T follicular helper cell (primary cell): ENCODE measurements around the gene TTC28.

Source experiments
- DNase-seq: peaks from one replicate; pipeline ENCODE4 v3.0.0-alpha.2; 2020; ENCODE audit warnings: low read depth

TTC28 gene

DNA sequence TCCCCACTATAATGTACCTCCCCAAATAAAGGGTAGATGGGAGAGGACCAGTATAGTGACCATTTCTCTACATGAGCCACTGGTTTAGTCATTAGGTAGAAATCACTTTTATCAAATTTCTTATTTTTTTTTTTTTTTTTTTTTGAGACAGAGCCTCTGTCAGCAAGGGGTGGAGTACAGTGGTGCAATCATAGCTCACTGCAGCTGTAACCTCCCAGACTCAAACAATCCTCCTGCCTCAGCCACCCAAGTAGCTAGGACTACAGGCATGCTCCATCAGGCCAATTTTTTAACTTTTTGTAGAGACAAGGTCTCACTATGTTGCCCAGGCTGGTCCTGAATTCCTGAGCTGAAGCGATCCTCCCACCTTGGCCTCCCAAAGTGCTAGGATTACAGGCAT lies 322.4 kb downstream of the TTC28 start:
- DNase-seq: no peak

DNA sequence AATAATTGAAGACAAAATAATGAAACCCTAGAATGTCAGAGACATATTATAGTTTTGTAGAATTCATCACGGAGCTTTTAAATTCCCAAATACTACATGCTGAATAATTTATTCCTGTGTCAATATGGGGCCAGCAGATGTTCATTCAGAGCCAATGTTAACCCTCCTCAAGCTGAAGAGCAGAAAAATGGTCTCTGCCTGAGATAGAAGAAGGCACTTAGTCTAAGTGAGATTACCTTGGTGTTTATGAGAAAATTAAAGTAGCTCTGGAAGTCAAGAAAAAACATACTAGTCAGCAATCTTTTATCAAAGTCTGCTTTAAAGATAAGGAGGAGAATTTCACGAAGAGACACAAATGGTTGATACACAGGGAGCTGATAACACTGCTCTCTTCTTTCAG lies 328.2 kb downstream of the TTC28 start:
- no peak for DNase-seq

DNA sequence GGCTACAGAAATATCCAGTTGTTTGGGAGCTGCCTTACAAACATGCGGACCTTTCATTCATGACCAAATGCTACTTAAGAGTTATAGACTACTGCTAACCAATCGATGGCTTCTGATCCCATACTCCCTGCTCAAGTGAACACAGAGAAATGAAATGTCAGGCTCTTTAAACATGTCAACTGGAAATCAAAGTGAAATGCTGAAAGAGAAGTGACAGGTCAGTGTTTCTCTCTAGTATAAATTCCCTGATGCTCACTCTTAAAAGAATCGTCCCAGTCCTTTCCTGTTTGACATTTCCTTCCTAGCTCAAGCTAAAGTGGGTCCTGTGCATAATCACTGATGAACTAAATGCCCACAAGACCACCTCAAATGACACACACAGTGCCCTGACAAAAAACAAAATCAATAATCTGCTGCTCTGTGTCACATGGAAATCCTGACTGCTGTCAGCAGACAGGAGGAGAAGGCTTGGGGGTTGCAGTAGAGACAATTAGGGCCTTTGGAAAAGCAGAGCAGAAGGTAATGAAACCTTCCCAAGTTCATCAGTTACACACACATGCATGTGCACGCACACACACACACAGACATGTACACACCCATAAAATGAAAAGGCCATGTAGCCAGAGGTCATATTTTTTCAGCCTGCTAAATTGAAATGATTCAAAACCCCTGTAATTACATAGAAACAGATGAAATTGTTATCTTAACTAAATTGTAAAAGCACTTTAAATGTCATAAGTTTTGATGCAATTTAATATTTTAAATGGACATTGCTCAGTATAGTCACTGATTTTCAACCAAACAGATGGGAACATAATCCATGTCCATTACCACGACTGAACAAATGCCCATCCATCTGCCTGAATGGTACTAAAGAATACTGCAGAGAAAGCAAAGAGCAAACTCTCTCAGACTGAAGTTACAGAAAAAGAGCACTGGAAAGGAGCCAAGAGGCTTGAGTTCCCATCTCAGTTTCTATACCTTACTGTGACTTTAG lies 330.7 kb downstream of the TTC28 start:
- no peak for DNase-seq

DNA sequence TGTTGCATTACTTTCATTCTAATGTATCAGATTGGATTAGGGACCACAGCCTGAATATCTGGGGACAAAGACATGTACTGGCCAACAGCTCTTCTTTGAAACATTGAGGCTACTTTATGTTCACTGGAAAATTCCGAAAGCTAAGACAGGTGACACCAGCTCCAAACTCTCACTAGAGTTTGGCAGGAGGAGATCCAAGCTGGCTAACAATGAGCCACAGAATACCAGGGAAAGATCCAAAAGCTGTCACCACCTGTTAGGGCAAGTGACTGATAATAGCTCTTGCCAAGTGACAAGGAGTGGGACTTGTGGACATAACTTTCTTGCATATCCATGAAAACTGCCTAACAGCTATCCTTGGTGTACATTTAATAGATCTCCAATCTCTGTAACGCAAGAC lies 333.3 kb downstream of the TTC28 start:
- DNase-seq: no peak

DNA sequence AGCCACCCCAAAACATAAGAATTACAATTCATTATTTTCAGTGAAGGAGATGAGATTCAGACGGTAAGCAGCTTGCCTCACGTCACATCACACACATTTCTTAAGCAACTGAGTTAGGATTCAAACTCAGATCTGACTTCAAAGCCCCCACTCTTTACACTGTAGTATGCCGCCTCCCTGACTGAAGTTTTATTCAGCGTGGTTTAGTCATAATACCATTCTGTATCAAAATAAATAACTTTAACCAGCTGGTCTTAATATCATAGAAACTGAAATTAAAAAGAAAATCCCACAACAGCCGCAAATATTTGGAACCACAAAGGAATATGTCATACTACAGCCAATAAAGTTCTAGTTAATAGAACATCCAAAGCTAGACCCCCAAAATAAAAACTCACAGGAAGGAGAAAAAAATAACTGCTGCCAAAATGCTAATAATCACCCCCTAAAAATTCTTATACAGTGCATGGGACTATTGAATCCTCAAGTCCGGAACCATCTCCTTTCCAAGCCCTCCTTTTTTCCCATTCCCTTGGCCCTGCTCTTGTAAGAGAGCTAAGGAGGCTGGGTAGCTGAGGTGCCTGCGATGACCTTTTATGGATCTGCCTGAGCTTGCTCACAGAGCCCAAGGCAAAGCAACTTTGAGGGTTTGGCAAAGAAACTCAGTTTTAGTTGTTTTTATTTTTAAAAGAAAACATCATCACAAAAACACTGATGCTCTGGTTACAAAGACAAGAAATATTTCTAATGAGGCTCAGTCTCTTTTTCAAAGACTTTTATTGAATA lies 334.5 kb downstream of the TTC28 start:
- DNase-seq: no peak

DNA sequence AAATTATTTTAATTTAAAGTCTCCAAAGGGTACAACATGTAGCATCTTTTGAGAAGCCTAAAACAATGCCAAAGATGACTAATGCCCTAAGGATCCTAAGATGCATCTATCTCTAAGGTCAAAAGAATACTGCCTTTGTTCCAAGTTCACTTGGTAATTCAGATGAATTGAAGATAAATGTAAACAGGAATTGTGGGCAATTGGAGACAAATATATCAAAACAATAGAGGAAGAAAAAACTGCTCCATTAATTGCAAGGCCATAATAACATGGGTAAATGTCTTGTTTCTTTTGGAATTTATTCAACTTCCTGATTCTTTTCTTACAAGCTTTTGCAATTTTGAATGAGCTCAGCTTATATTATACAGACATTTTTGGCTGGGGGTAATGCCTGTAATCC lies 338.6 kb downstream of the TTC28 start:
- DNase-seq: no peak

DNA sequence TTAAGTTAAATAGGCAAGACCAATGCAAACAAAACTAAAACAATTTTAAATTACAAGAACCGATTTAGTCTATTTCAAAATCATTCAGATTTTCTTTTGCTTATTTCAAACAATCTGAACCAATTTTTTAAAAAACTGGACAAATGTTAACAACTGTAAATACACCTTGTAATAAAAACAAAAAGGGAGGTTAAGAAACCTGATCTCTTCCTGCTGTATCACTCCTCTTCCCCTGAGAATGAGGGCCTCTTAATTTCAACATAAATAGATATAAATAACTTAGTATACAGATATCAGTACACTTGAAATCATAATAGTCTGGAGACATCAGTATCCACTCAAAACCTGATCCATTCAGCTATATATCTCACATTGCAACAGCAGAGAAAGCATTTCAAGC lies 346.6 kb downstream of the TTC28 start:
- no peak for DNase-seq

DNA sequence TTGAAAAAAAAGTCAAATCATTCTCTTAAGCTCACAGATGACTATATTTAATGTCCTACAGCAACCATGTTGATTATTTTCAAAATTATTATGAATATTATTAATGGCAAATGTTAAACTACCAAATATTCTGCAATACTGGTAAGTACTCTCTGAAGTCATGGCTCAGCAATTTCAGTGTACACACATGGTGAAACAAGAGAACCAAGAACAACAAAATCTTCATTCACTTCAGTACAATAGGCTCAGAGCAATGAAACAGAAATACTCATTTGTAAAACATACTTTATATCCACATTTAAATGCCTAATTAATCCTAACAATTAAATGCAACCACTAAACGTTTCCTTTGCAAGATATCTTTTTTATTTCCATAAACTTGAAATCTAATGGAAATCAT lies 347.2 kb downstream of the TTC28 start:
- no peak for DNase-seq

DNA sequence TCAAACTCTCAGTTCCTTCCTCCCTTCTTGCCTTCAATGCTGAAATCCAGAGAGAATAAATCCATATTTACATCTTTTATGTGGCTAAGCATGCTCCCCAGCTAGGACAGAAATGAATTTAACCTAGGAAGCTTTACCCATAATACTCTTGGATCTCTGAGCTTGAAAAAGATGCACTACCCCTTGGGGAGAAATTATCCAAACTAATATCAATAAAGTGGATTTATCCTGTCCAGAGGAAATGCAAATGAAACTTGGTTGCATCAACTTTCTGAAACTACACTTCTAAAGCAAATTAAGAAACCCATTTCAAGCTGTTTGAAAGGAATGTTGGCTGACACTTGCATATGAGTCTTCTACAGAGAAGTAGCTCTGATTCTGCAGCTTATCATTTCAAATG lies 347.9 kb downstream of the TTC28 start:
- no peak for DNase-seq

DNA sequence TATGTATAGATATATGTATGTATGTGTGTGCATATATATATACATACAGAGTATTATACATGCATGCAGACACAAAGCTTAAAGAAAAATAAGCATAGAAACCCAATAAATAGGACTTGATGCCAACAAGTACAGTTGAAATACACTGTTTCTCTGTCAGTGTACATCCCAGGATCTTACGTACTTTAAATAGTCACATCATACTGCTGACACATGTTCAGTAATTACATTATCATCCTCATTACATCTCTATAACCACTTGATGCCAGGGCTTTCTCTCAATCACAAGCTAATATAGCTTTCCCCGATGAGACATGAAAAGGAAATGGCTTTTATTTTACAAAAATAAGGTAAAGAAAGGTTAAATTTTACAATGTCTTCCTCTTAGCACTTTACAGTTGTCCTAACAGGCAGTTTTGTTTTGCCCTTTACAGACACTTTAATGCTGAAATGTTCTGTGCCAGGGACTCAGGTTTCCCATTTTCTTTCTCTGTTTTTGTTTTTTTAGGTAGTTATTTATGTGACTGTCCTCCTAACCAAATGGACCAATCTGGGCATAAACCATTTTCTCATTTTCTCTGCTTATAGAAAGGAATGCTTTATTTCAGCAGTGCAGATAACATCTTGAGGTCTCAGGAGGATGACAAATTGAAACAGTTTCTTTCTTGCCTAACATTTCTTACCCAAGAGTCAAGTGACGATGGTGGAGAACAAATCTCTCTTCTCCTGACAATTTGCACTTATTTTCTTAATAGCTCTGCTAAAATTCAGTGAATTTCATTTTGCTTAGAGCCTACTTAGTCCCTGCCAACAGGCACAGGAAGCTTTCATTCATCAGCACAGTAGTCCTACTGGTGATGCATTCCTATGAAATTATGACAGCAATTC lies 350.2 kb downstream of the TTC28 start:
- no peak for DNase-seq

DNA sequence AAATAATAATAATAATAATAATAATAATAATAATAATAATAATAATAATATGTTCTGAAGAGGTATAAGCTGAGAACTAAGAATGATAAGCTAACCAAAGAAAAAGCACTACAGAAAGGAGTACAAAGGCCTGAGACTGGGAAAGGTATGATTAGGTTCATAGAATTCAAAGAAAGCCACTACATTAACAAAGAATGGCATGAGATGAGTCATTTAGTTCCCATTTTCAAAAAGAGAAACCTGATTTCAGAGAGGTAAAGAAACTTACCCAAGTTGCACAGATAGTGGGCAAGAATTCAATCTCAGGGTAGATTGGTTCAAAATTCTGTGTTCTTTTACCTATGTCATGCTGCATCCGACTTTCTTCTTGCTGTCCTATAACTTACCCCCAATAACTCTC lies 350.9 kb downstream of the TTC28 start:
- no peak for DNase-seq

DNA sequence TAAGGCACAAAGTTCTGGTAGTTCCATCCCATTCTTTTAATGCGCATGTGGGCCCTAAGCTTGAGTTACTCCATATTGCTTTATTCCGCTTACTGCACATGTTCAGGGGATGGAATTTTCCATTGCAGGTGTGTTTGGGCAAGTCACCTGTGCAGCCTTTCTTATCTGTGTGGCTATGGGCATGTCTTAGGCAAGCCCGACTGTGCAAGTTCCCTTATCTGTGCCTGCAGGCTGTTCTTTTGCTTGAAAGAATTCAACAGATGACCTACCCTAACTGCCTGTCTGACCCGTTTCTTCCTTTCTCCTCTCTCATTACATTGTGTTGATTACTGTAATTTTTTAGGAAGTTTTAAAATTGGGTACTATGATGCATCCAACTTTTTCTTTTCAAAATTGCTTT lies 363.6 kb downstream of the TTC28 start:
- DNase-seq: no peak

DNA sequence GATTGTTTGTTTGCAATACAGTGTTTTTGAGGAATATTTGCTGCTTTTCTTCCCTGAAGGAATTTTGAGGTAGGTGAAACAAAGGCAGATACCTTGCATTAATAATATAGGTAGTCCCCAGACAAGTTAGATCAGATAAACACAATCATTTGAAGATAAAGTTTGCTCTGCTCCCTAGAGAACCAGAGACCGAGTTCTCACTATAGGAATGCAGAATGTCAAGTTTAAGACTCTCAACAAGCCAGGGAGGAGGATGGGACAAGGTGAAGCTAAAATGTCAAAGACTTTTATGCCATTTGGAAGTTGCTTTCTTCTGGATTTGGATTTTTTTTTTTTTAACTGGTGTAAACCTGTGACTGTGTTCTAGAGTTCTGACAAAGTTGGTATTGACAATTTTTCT lies 364.7 kb downstream of the TTC28 start:
- no peak for DNase-seq

DNA sequence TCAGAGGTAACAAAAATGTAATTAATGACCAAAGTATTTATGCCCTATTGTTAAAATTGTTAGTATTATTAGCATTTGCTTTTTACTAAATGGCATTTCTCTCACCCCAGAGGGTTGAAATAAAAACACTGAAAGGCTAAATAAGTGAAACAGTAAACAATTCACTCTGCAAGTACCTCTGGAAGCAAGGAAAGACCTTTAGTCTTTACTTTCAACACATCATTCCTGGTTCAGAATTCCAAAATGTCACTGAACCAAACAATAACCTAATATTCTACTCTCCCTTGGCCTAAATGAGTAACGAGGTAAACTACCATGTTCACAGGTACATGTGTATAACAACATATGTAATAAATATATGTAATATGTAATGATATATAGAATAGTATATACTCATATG lies 369.3 kb downstream of the TTC28 start:
- DNase-seq: no peak

DNA sequence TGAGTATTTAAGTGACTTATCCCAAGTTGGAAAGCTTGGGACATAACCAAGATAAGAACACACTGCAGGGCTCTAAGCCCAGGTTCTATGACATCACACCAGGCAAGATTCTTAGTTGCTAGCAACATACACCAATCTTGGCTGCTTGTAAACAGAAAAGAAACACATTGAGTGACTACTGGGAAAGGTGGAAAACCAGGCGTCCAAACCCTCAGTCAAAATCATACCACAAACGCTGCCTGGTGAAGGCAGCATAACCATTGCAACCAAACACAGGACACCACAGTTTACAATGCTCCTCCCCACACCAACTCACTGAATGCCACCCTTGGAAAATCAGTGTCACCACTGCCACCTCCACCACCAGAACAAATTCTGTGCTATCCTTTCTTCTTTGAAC lies 379.9 kb downstream of the TTC28 start:
- no peak for DNase-seq

DNA sequence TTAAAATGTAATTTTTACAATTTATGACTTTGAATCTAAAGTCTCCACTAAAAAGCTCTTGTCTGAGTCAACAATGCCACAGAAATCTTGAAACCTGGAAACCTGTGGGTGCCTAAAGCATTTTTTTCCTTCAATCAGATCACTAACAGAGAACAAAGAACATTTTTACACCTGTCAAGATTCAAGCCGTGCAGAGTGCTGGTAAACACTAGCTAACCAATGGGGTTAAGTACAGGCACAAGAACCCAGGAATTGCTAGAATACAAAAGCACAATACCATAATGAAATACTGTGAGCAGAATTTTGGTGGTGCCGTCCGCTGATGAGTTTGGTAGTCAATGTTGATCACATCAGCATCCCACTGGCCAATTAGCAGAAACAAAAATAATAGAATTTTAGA lies 380.3 kb downstream of the TTC28 start:
- DNase-seq: no peak

DNA sequence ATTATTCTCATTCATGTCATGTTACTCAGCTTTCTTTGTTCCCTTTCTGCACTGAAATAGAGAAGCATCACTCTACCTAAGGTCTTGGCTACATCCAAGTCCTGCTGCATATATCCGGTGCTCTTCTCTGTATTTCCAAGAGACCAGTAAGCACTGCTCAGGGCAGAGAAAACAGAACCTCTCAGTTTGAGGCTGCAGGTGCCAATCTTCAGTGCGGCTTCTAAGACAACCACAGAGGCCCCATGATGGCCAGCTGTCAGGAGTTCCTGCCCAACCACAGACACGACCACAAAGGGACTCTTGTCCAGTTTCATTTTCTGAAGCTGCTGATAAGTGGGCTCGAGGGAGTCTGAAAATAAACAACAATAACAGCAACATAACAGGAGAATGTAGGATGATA lies 382.1 kb downstream of the TTC28 start:
- DNase-seq: no peak

DNA sequence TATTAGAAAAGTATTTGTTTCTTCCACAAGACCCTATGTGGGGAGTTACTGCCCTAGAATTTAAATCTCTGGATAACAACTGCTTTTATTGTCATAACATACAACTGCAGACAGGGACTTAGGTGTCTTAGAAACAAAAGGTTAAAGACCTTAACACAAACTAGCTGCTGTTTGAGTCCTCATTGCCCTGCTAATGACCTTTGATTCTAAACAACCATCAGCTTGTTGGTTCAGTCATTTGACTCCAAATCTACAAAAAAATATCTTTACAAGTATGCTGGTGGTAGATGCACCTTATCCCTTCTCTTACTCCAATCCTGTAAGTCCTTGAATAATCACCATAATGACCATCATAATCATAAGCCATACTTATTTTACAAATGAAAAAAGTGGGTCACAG lies 383.2 kb downstream of the TTC28 start:
- DNase-seq: no peak

DNA sequence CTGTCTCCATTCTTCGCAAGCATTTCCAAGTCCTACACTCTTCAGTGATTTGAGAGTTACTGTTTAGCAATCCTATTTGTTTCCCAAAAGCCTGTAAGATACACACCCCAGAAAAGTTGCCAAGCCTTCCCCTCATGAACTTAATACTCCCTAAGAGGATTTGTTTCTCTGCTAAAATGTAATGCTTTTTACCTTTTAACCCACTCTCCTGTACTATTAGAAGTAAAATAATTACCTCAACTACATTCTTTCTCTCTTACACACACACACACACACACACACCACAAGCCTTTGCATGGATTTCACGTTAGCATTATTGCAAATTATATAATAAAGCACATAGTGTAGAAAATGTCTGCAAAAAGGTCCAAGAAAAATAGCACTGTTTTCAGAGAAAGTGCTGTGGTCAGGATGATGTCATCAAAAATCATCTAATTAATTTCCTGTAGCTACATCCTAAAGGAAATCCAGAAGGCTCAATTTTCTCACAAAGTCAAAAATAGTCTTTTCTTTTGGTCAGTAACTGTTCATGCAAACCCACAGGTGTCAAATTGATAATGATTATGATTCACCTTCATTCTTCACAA lies 396.5 kb downstream of the TTC28 start:
- no peak for DNase-seq

DNA sequence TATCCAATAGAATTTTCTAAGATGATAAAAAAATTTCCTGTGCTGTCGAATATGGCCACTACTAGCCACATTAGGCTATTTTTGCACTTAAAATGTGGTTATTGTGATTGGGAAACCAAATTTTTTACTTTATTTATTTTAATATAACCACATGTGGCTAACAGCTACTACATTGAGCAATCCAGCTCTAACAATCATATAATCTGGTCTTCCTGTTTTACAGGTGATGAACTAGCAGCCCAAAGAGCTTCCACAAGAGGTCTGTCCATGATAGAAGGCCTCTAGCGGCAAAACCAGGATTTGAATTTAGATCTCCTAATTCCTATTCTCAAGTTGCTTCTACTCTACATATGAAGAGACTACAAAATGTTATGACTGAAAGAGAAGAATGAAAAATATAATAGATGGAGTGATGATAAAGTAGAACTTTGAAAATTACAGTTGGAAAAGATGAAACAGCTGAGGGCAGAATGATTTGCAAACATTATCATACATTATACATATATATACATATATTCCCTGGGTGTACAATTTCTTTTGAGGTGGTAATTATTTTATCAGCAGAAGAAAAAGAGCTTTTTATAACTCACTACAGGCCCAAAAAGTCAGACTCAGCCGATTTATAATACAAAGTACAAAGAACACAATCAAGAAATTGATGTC lies 397.1 kb downstream of the TTC28 start:
- DNase-seq: no peak

DNA sequence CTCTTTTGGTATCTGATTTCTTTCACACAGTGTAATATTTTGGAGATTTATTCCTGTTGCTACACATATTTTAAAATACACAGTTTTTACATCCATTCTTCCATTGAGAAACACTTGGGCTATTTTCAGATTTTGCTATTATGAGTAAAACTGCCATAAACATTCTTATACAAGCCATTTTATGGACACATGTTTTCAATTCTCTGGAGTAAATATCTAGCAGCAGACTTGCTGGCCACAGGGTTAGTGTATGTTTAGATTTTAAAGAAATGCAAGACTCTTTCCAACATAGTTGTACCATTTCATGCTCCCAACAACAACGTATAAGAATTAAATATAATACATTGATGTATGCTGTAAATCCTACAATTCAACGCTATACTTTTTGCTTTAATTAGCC lies 399.8 kb downstream of the TTC28 start:
- DNase-seq: no peak
